Neural progenitor cell (in vitro differentiated cells): ENCODE results near the gene RTN4R.

Experiments used
- CTCF ChIP-seq: fragments of 200-600 bp; sonication (generic); IDR thresholded peaks from 2 replicates; pipeline ENCODE4 v1.5.1; 2017; ENCODE audit warnings: antibody characterized with exemption, mild to moderate bottlenecking
- EZH2 ChIP-seq: fragments of 200-600 bp; sonication (generic); IDR thresholded peaks from 2 replicates; pipeline ENCODE4 v1.6.1; 2017; ENCODE audit warnings: antibody characterized with exemption, mild to moderate bottlenecking, moderate library complexity

GRCh38 chr22:20299746-20300136 lies 31.6 kb upstream of the RTN4R start:
- TF ChIP-seq CTCF: no peak
- TF ChIP-seq EZH2: peak; percentile 64
